Suprapubic skin (tissue), 4 donors: ENCODE data around the gene STON2.

ENCODE experiments used
- CTCF ChIP-seq, 2 donors: fragments of 200-600 bp in 1 of 2; fragments of 450-650 bp in 1 of 2; sonication (generic) in 1 of 2; IDR thresholded peaks; one replicate each; pipeline ENCODE4 v1.5.1; 2016 to 2019; ENCODE audit warnings: antibody characterized with exemption in 2 of 2, mild to moderate bottlenecking in 1 of 2, moderate library complexity in 1 of 2
- EP300 ChIP-seq: sonication (generic); formaldehyde crosslinking; IDR thresholded peaks from one replicate; pipeline ENCODE4 v1.6.1; 2017; ENCODE audit warnings: antibody characterized with exemption
- POLR2A ChIP-seq, 2 donors: fragments of 450-650 bp; IDR thresholded peaks; one replicate each; pipeline ENCODE4 v1.6.1; 2017; ENCODE audit warnings: antibody characterized with exemption in 2 of 2, mild to moderate bottlenecking in 2 of 2, moderate library complexity in 2 of 2
- POLR2AphosphoS5 ChIP-seq, 3 donors: sonication (generic); formaldehyde crosslinking; IDR thresholded peaks; one replicate each; pipeline ENCODE4 v1.6.1; 2017; ENCODE audit warnings: antibody characterized with exemption in 3 of 3

- no peak for TF ChIP-seq POLR2AphosphoS5 (IDR thresholded peaks at IDR 0.05)
- no peak for TF ChIP-seq CTCF (IDR thresholded peaks at IDR 0.05)
- TF ChIP-seq POLR2A (IDR thresholded peaks at IDR 0.05): no peak
- TF ChIP-seq EP300: no peak
These were observed 57.1 kb downstream of the STON2 start for GRCh38 chr14:81342850-81343580.
